Measurements from ENCODE around the gene NIM1K. TPM values are rescaled to one million over a fixed set of nuclear protein-coding genes. Genes with fewer than 3 reads are reported as not detected.

NIM1K gene
- total RNA-seq, 1 experiment from 2014 or later = 0.04 TPM

GRCh38 chr5:43230707-43231106 lies 38.7 kb downstream of the NIM1K start:
- no peaks in the 10 kb centered on the region for H3K36me3 ChIP-seq
- H3K27ac ChIP-seq = no peak overlapping the region
- H3K4me1 ChIP-seq = no peaks in the 10 kb centered on the region
- no peak for DNase-seq
- no peaks in the 10 kb centered on the region for H3K9me3 ChIP-seq (replicated peaks)
- H3K27me3 ChIP-seq = no peaks in the 10 kb centered on the region
- no peak overlapping the region for H3K4me3 ChIP-seq

- Histone ChIP-seq H3K27ac (no peak overlapping the region), H3K4me1 (no peaks in the 10 kb centered on the region), H3K4me3 (no peak overlapping the region), H3K27me3 (0 out of 2 replicates have a peak, but pooled peaks cover 5% of the 10 kb centered on the region), H3K36me3 (no peaks in the 10 kb centered on the region), H3K9me3 (replicated peaks) (no peaks in the 10 kb centered on the region)
- peak in 1 of 2 experiments; percentile 11 for DNase-seq
These were observed 40.0 kb downstream of the NIM1K start for GRCh38 chr5:43231977-43232376.

- no peak for DNase-seq
- no peaks in the 10 kb centered on the region for H3K36me3 ChIP-seq
- no peak overlapping the region for H3K27ac ChIP-seq
- 0 out of 2 replicates have a peak, but pooled peaks cover 5% of the 10 kb centered on the region for H3K27me3 ChIP-seq
- H3K4me1 ChIP-seq = no peaks in the 10 kb centered on the region
- H3K4me3 ChIP-seq = no peak overlapping the region
- H3K9me3 ChIP-seq (replicated peaks) = no peaks in the 10 kb centered on the region
These were observed 41.2 kb downstream of the NIM1K start for GRCh38 chr5:43232943-43233833.

GRCh38 chr5:43233946-43234345 lies 41.9 kb downstream of the NIM1K start:
- H3K27me3 ChIP-seq = 0 out of 2 replicates have a peak, but pooled peaks cover 5% of the 10 kb centered on the region
- H3K9me3 ChIP-seq (replicated peaks) = no peaks in the 10 kb centered on the region
- H3K4me1 ChIP-seq = no peaks in the 10 kb centered on the region
- no peaks in the 10 kb centered on the region for H3K36me3 ChIP-seq
- no peak overlapping the region for H3K4me3 ChIP-seq
- no peak for DNase-seq
- H3K27ac ChIP-seq = no peak overlapping the region

- H3K27ac ChIP-seq = no peak overlapping the region
- peaks cover 1% of the 10 kb centered on the region; the same call in 1 of the 2 replicates for H3K4me1 ChIP-seq
- DNase-seq = no peak
These were observed 44.8 kb downstream of the NIM1K start for GRCh38 chr5:43236653-43237355.

GRCh38 chr5:43242196-43242595 lies 50.2 kb downstream of the NIM1K start:
- H3K27me3 ChIP-seq = no peaks in the 10 kb centered on the region; the same call in 1 of the 2 replicates
- H3K9me3 ChIP-seq (replicated peaks) = no peaks in the 10 kb centered on the region; the same call in 1 of the 2 replicates
- H3K36me3 ChIP-seq = no peaks in the 10 kb centered on the region
- H3K4me3 ChIP-seq = no peak overlapping the region
- peak; percentile 75 to 84 for DNase-seq
- no peak overlapping the region for H3K27ac ChIP-seq
- H3K4me1 ChIP-seq = peaks cover 8% of the 10 kb centered on the region

More at GRCh38 chr5:43236653-43237355, 44.8 kb downstream of the NIM1K start:
- H3K9me3 ChIP-seq (replicated peaks) = no peaks in the 10 kb centered on the region
- H3K27me3 ChIP-seq = 0 out of 2 replicates have a peak, but pooled peaks cover 5% of the 10 kb centered on the region
- no peak overlapping the region for H3K4me3 ChIP-seq
- H3K36me3 ChIP-seq = no peaks in the 10 kb centered on the region

- Histone ChIP-seq H3K36me3 (no peaks in the 10 kb centered on the region), H3K27me3 (no peaks in the 10 kb centered on the region; the same call in 1 of the 2 replicates), H3K4me3 (no peak overlapping the region), H3K9me3 (replicated peaks) (no peaks in the 10 kb centered on the region; the same call in 1 of the 2 replicates), H3K4me1 (peaks cover 8% of the 10 kb centered on the region), H3K27ac (no peak overlapping the region)
- DNase-seq = no peak
These were observed 51.2 kb downstream of the NIM1K start for GRCh38 chr5:43243270-43243669.

- H3K27me3 ChIP-seq = no peaks in the 10 kb centered on the region; the same call in 1 of the 2 replicates
- DNase-seq = no peak
- no peak overlapping the region for H3K4me3 ChIP-seq
- H3K36me3 ChIP-seq = no peaks in the 10 kb centered on the region
- H3K9me3 ChIP-seq (replicated peaks) = no peaks in the 10 kb centered on the region; the same call in 1 of the 2 replicates
- no peak overlapping the region for H3K27ac ChIP-seq
- peaks cover 8% of the 10 kb centered on the region for H3K4me1 ChIP-seq
These were observed 53.0 kb downstream of the NIM1K start for GRCh38 chr5:43244823-43245565.

GRCh38 chr5:43245724-43246385 lies 53.8 kb downstream of the NIM1K start:
- Histone ChIP-seq H3K27ac (no peak overlapping the region), H3K9me3 (replicated peaks) (no peaks in the 10 kb centered on the region; the same call in 1 of the 2 replicates), H3K4me3 (no peak overlapping the region), H3K27me3 (no peaks in the 10 kb centered on the region; the same call in 1 of the 2 replicates), H3K36me3 (no peaks in the 10 kb centered on the region), H3K4me1 (peaks cover 8% of the 10 kb centered on the region)
- no peak for DNase-seq

GRCh38 chr5:43251754-43252153 lies 59.7 kb downstream of the NIM1K start:
- no peaks in the 10 kb centered on the region; the same call in 1 of the 2 replicates for H3K9me3 ChIP-seq (replicated peaks)
- no peak overlapping the region for H3K27ac ChIP-seq
- H3K4me1 ChIP-seq = no peaks in the 10 kb centered on the region
- no peak overlapping the region for H3K4me3 ChIP-seq
- DNase-seq = no peak
- no peaks in the 10 kb centered on the region for H3K36me3 ChIP-seq
- no peaks in the 10 kb centered on the region; the same call in 1 of the 2 replicates for H3K27me3 ChIP-seq

GRCh38 chr5:43255704-43256103 lies 63.7 kb downstream of the NIM1K start:
- Histone ChIP-seq H3K4me1 (no peaks in the 10 kb centered on the region), H3K4me3 (no peak overlapping the region), H3K27ac (no peak overlapping the region), H3K27me3 (no peaks in the 10 kb centered on the region), H3K9me3 (replicated peaks) (no peaks in the 10 kb centered on the region), H3K36me3 (no peaks in the 10 kb centered on the region)
- no peak for DNase-seq

- DNase-seq = no peak
- Histone ChIP-seq H3K4me3 (no peak overlapping the region), H3K36me3 (no peaks in the 10 kb centered on the region), H3K27me3 (no peaks in the 10 kb centered on the region), H3K9me3 (replicated peaks) (no peaks in the 10 kb centered on the region), H3K27ac (no peak overlapping the region), H3K4me1 (no peaks in the 10 kb centered on the region)
These were observed 64.4 kb downstream of the NIM1K start for GRCh38 chr5:43256261-43256966.

GRCh38 chr5:43258116-43258515 lies 66.1 kb downstream of the NIM1K start:
- Histone ChIP-seq H3K27ac (no peak overlapping the region), H3K4me1 (no peaks in the 10 kb centered on the region), H3K4me3 (no peak overlapping the region), H3K27me3 (no peaks in the 10 kb centered on the region), H3K9me3 (replicated peaks) (peaks cover 3% of the 10 kb centered on the region; the same call in 1 of the 2 replicates), H3K36me3 (no peaks in the 10 kb centered on the region)
- DNase-seq = no peak
